GM19468 (cell line): ENCODE data around the gene C1orf116.

ENCODE experiments used
- ATAC-seq: cut with Tn5 transposase; IDR thresholded peaks from one replicate; pipeline ENCODE4 v1.9.1; 2021; ENCODE audit warnings: mild to moderate bottlenecking, moderate library complexity, moderate number of reproducible peaks; ENCODE audit not compliant: unreplicated experiment; ENCODE audit errors: extremely low read depth

The C1orf116 gene

GRCh38 chr1:207032528-207033017 lies at the start of gene C1orf116:
Gene C1orf116, minus strand, starts transcription at chr1:207032756. Its CDS starts 5,158 bp downstream, at chr1:207027598.
- no peak for ATAC-seq

- no peak for ATAC-seq
Observed at GRCh38 chr1:207081806-207082205, 49.2 kb upstream of the C1orf116 start.

- ATAC-seq = no peak
Observed at GRCh38 chr1:207081088-207081487, 48.5 kb upstream of the C1orf116 start.

- no peak for ATAC-seq
Observed at GRCh38 chr1:207079706-207080241, 47.2 kb upstream of the C1orf116 start.

- no peak for ATAC-seq
Observed at GRCh38 chr1:207078578-207079132, 46.1 kb upstream of the C1orf116 start.

GRCh38 chr1:207077470-207078377 lies 45.2 kb upstream of the C1orf116 start:
- ATAC-seq = no peak

- no peak for ATAC-seq
Observed at GRCh38 chr1:207077012-207077411, 44.5 kb upstream of the C1orf116 start.

- ATAC-seq = no peak
Observed at GRCh38 chr1:207076181-207076955, 43.8 kb upstream of the C1orf116 start.

- ATAC-seq = no peak
Observed at GRCh38 chr1:207073906-207074820, 41.6 kb upstream of the C1orf116 start.

GRCh38 chr1:207072233-207072632 lies 39.7 kb upstream of the C1orf116 start:
- ATAC-seq = no peak

- no peak for ATAC-seq
Observed at GRCh38 chr1:207071426-207071825, 38.9 kb upstream of the C1orf116 start.

GRCh38 chr1:207070811-207071210 lies 38.3 kb upstream of the C1orf116 start:
- no peak for ATAC-seq

GRCh38 chr1:207069858-207070506 lies 37.4 kb upstream of the C1orf116 start:
- ATAC-seq = no peak

GRCh38 chr1:207069061-207069460 lies 36.5 kb upstream of the C1orf116 start:
- no peak for ATAC-seq

GRCh38 chr1:207067665-207068064 lies 35.1 kb upstream of the C1orf116 start:
- ATAC-seq = no peak

GRCh38 chr1:207067185-207067584 lies 34.6 kb upstream of the C1orf116 start:
- ATAC-seq = no peak

GRCh38 chr1:207064561-207064960 lies 32.0 kb upstream of the C1orf116 start:
- no peak for ATAC-seq

- no peak for ATAC-seq
Observed at GRCh38 chr1:207063014-207063413, 30.5 kb upstream of the C1orf116 start.

- no peak for ATAC-seq
Observed at GRCh38 chr1:207062058-207062457, 29.5 kb upstream of the C1orf116 start.
